RWPE1 (cell line): Measurements from ENCODE around the gene EIF3I.
A peak's percentile ranks its signal among the peaks of the same experiment; 100 is the strongest.

Experiments
- CTCF ChIA-PET: fragments of 350-600 bp; sonication (Branson Sonifier 250); formaldehyde crosslinking; extraction: SDS; loops from one replicate; lab custom pipeline; 2021; lab: Yijun Ruan, JAX
- POLR2A ChIA-PET: fragments of 400-600 bp; formaldehyde crosslinking; extraction: SDS; loops from one replicate; lab custom pipeline; 2020; ENCODE audit warnings: antibody characterized with exemption; ENCODE audit not compliant: low non-redundant PET; lab: Yijun Ruan, JAX
- DNase-seq: peaks from one replicate; pipeline ENCODE4 v3.0.0; 2012; ENCODE audit warnings: low spot score
- H3K27ac ChIP-seq: fragments of 450-650 bp; 2 replicates; pipeline ENCODE4 v1.5.1; 2017
- CTCF ChIP-seq: fragments of 450-650 bp; conservative IDR thresholded peaks from 2 replicates; pipeline ENCODE4 v1.5.1; 2017; ENCODE audit warnings: low read depth, mild to moderate bottlenecking

The EIF3I gene

GRCh38 chr1:32221581-32221979 lies 627 bp upstream of the EIF3I start:
- TF ChIP-seq CTCF, result no peak
- DNase-seq, result no peak
- peak overlapping the region; percentile 79 for H3K27ac ChIP-seq
- CTCF ChIA-PET, result interaction anchor here (0.5 kb wide), 1 partner anchor 66 kb away, joined by 4 read pairs; no protein-coding TSS in a partner anchor
- POLR2A ChIA-PET, result no interaction called here

- H3K27ac ChIP-seq, result peak overlapping the region; percentile 79; the same call in 1 of the 2 replicates
- CTCF ChIA-PET, result no interaction called here
- no peak for TF ChIP-seq CTCF
- POLR2A ChIA-PET, result interaction anchor here (0.6 to 0.9 kb wide), 2 partner anchors 9 to 68 kb away, joined by 3 to 7 read pairs; partner anchors contain the start of gene HDAC1
- no peak for DNase-seq
Observed at GRCh38 chr1:32223683-32224082, 1.5 kb downstream of the EIF3I start.

- DNase-seq, result no peak
- TF ChIP-seq CTCF, result no peak
- H3K27ac ChIP-seq, result no peak overlapping the region
- CTCF ChIA-PET, result no interaction called here
- POLR2A ChIA-PET, result interaction anchor here (0.6 kb wide), 1 partner anchor 67 kb away, joined by 7 read pairs; the partner anchor contains the start of gene HDAC1
Observed at GRCh38 chr1:32224285-32224684, 2.1 kb downstream of the EIF3I start.

- POLR2A ChIA-PET, result no interaction called here
- no peak overlapping the region for H3K27ac ChIP-seq
- TF ChIP-seq CTCF, result no peak
- DNase-seq, result no peak
- CTCF ChIA-PET, result interaction anchor here (0.6 kb wide), 1 partner anchor 119 kb away, joined by 3 read pairs; no protein-coding TSS in a partner anchor
Observed at GRCh38 chr1:32228771-32229170, 6.6 kb downstream of the EIF3I start.

GRCh38 chr1:32231843-32232432 lies 9.7 kb downstream of the EIF3I start:
- CTCF ChIA-PET, result interaction anchor here (0.6 to 1.0 kb wide), 3 partner anchors 8 to 66 kb away, joined by 3 to 5 read pairs (median 4); no protein-coding TSS in a partner anchor
- POLR2A ChIA-PET, result interaction anchor here (0.5 kb wide), 1 partner anchor 153 kb away, joined by 6 read pairs; no protein-coding TSS in a partner anchor
- peak overlapping the region; percentile 65 for H3K27ac ChIP-seq
- DNase-seq, result no peak
- TF ChIP-seq CTCF, result no peak

GRCh38 chr1:32232558-32233304 lies 10.5 kb downstream of the EIF3I start:
- no peak for DNase-seq
- CTCF ChIA-PET, result interaction anchor here (1.0 kb wide), 1 partner anchor 16 kb away, joined by 3 read pairs; no protein-coding TSS in a partner anchor
- TF ChIP-seq CTCF, result no peak

More at GRCh38 chr1:32232558-32233304, 10.5 kb downstream of the EIF3I start:
- POLR2A ChIA-PET, result interaction anchor here (0.8 kb wide), 1 partner anchor 9 kb away, joined by 3 read pairs; no protein-coding TSS in a partner anchor
- H3K27ac ChIP-seq, result peak overlapping the region; percentile 65
